ENCODE results near the gene MDFIC2. TPM values are rescaled to one million over a fixed set of nuclear protein-coding genes. Genes with fewer than 3 reads are reported as not detected.

Gene MDFIC2
- total and polyA plus RNA-seq, 5 experiments from 2014 or later, result not detected

GRCh38 chr3:70149714-70150400 lies 162.6 kb downstream of the MDFIC2 start:
- H3K27ac Mint-ChIP-seq, result no peak overlapping the region
- POLR2A ChIA-PET, result no interaction called here
- DNase-seq (no peak), ATAC-seq (no peak)
- H3K9me3 Mint-ChIP-seq, result peaks cover 1 to 8% (median 5%) of the 10 kb centered on the region in 9 donors
- H3K36me3 Mint-ChIP-seq, result peaks cover 0 to under 1% (median 0%) of the 10 kb centered on the region in 3 donors
- H3K4me1 Mint-ChIP-seq, result no peaks in the 10 kb centered on the region
- H3K4me3 Mint-ChIP-seq, result no peak overlapping the region
- peaks cover 1 to 16% (median 3%) of the 10 kb centered on the region in 5 donors for H3K27me3 Mint-ChIP-seq
